H1 (cell line): ENCODE results near the gene COL9A2. TPM values are rescaled to one million over a fixed set of nuclear protein-coding genes. Genes with fewer than 3 reads are reported as not detected.

ENCODE experiments used
- CTCF ChIA-PET: fragments of 300-600 bp; sonication (Branson Sonifier 250); formaldehyde crosslinking; loops from one replicate; lab custom pipeline; 2021; ENCODE audit not compliant: partially characterized antibody; lab: Charles Lee
- POLR2A ChIA-PET: fragments of 300-600 bp; sonication (Branson Sonifier 250); formaldehyde crosslinking; loops from one replicate; lab custom pipeline; 2021; ENCODE audit warnings: inconsistent platforms; ENCODE audit not compliant: partially characterized antibody; lab: Charles Lee
- DNase-seq, 2 experiments: peaks; one replicate each; pipeline versions ENCODE4 v3.0.0 to v3.0.0-alpha.2; 2010 to 2022; ENCODE audit warnings: low spot score in 2 of 2, low read depth in 1 of 2, mixed read lengths in 1 of 2
- FAIRE-seq: peaks from 2 replicates; lab custom pipeline; 2011; peaks lifted over from hg19 to GRCh38; lab: Jason Lieb, UNC
- H2AFZ ChIP-seq: 2 replicates; pipeline ENCODE4 v1.8.1; 2012; ENCODE audit warnings: low read length, inconsistent platforms
- H2AK5ac ChIP-seq: 2 replicates; pipeline ENCODE4 v1.6.1; 2013; ENCODE audit warnings: low read depth, low read length
- H2BK120ac ChIP-seq: replicated peaks from 2 replicates; pipeline ENCODE3; 2013; ENCODE audit warnings: low read depth, low read length, inconsistent platforms
- H2BK12ac ChIP-seq: 2 replicates; pipeline ENCODE4 v1.6.1; 2013; ENCODE audit warnings: low read depth, low read length
- H2BK15ac ChIP-seq: 2 replicates; pipeline ENCODE4 v1.6.1; 2013; ENCODE audit warnings: low read length
- H2BK20ac ChIP-seq: 2 replicates; pipeline ENCODE4 v1.6.1; 2013; ENCODE audit warnings: low read length
- H2BK5ac ChIP-seq: 2 replicates; pipeline ENCODE4 v1.6.1; 2013; ENCODE audit warnings: low read depth, low read length
- H3K14ac ChIP-seq: 2 replicates; pipeline ENCODE4 v1.6.1; 2013; ENCODE audit warnings: inconsistent platforms; ENCODE audit not compliant: insufficient read length
- H3K18ac ChIP-seq: 2 replicates; pipeline ENCODE4 v1.6.1; 2013; ENCODE audit warnings: low read length; ENCODE audit errors: extremely low read depth
- H3K23ac ChIP-seq: 2 replicates; pipeline ENCODE4 v1.6.1; 2013; ENCODE audit warnings: inconsistent platforms; ENCODE audit not compliant: insufficient read length
- H3K23me2 ChIP-seq: 2 replicates; pipeline ENCODE4 v1.6.1; 2013; ENCODE audit warnings: low read depth, low read length
- H3K27ac ChIP-seq: 2 replicates; pipeline ENCODE4 v1.6.1; 2011; ENCODE audit warnings: low read depth, low read length, inconsistent platforms
- H3K27me3 ChIP-seq, 4 experiments: replicated peaks in 1 of 4; 1 replicate in 1 of 4; 2 replicates in 3 of 4; pipeline versions ENCODE4 v1.6.1 to v1.8.1; 2011 to 2013; ENCODE audit warnings: low read length in 3 of 4, mild to moderate bottlenecking in 3 of 4, inconsistent platforms in 2 of 4, mixed read lengths in 2 of 4, moderate library complexity in 1 of 4; ENCODE audit not compliant: control insufficient read depth in 3 of 4, insufficient read depth in 3 of 4; ENCODE audit errors: extremely low read depth in 1 of 4
- H3K36me3 ChIP-seq, 4 experiments: 2 replicates each; pipeline versions ENCODE4 v1.6.1 to v1.8.1; 2011 to 2013; ENCODE audit warnings: mild to moderate bottlenecking in 4 of 4, low read length in 3 of 4, moderate library complexity in 2 of 4, control low read depth in 1 of 4, inconsistent platforms in 1 of 4; ENCODE audit not compliant: insufficient read depth in 4 of 4, control insufficient read depth in 2 of 4
- H3K4ac ChIP-seq: replicated peaks from 2 replicates; pipeline ENCODE3; 2013; ENCODE audit warnings: low read length, low read depth, mixed read lengths, inconsistent platforms; ENCODE audit not compliant: insufficient read length
- H3K4me1 ChIP-seq, 4 experiments: replicated peaks in 1 of 4; 1 replicate in 1 of 4; 2 replicates in 3 of 4; pipeline versions ENCODE4 v1.6.1 to v1.8.1; 2011 to 2013; ENCODE audit warnings: low read length in 3 of 4, inconsistent platforms in 2 of 4, mixed read lengths in 1 of 4; ENCODE audit not compliant: insufficient read depth in 4 of 4, control insufficient read depth in 3 of 4
- H3K4me2 ChIP-seq, 2 experiments: 2 replicates each; pipeline versions ENCODE4 v1.6.1 to v1.8.1; 2011 to 2013; ENCODE audit warnings: low read depth in 2 of 2, low read length in 2 of 2, control low read depth in 1 of 2, inconsistent platforms in 1 of 2, mild to moderate bottlenecking in 1 of 2; ENCODE audit not compliant: insufficient read depth in 1 of 2
- H3K4me3 ChIP-seq, 4 experiments: fragments of 200-600, 300-600 bp in 1 of 4; sonication (generic), shearing (Covaris generic), sonication (Bioruptor Twin) in 1 of 4; 2 replicates each; pipeline versions ENCODE4 v1.5.1 to v1.8.1; 2011 to 2016; ENCODE audit warnings: low read length in 4 of 4, low read depth in 3 of 4, control low read depth in 2 of 4, inconsistent platforms in 2 of 4, mild to moderate bottlenecking in 2 of 4, mixed read lengths in 1 of 4, moderate library complexity in 1 of 4; ENCODE audit not compliant: insufficient read depth in 2 of 4; ENCODE audit errors: extremely low read depth in 1 of 4
- H3K56ac ChIP-seq: replicated peaks from 2 replicates; pipeline ENCODE3; 2013; ENCODE audit warnings: low read depth, mild to moderate bottlenecking, mixed read lengths, low read length, inconsistent platforms; ENCODE audit not compliant: insufficient read length
- H3K79me1 ChIP-seq: 2 replicates; pipeline ENCODE4 v1.6.1; 2013; ENCODE audit warnings: low read depth, low read length, control low read depth
- H3K79me2 ChIP-seq, 2 experiments: 2 replicates each; pipeline versions ENCODE4 v1.6.1 to v1.8.1; 2012 to 2013; ENCODE audit warnings: low read length in 2 of 2, mild to moderate bottlenecking in 2 of 2, inconsistent platforms in 1 of 2; ENCODE audit not compliant: insufficient read depth in 2 of 2, control insufficient read depth in 1 of 2
- H3K9ac ChIP-seq, 4 experiments: replicated peaks in 1 of 4; 1 replicate in 1 of 4; 2 replicates in 3 of 4; pipeline versions ENCODE4 v1.6.1 to v1.8.1; 2011 to 2013; ENCODE audit warnings: low read depth in 3 of 4, low read length in 3 of 4, control low read depth in 2 of 4, mild to moderate bottlenecking in 2 of 4, moderate library complexity in 2 of 4, inconsistent platforms in 1 of 4; ENCODE audit errors: extremely low read depth in 1 of 4
- H3K9me3 ChIP-seq, 2 experiments: 2 replicates each; pipeline versions ENCODE4 v1.6.1 to v1.8.1; 2012 to 2013; ENCODE audit warnings: mild to moderate bottlenecking in 2 of 2, moderate library complexity in 2 of 2, control low read depth in 1 of 2, inconsistent platforms in 1 of 2, low read depth in 1 of 2, low read length in 1 of 2, mixed read lengths in 1 of 2; ENCODE audit not compliant: insufficient read depth in 2 of 2
- H4K20me1 ChIP-seq, 2 experiments: replicated peaks in 1 of 2; 2 replicates each; pipeline versions ENCODE3 to v1.8.1; 2011 to 2013; ENCODE audit warnings: inconsistent platforms in 2 of 2, low read length in 2 of 2, mild to moderate bottlenecking in 1 of 2; ENCODE audit not compliant: insufficient read depth in 2 of 2, control insufficient read depth in 1 of 2
- H4K5ac ChIP-seq: 2 replicates; pipeline ENCODE4 v1.6.1; 2013; ENCODE audit warnings: low read length, low read depth, mixed read lengths, inconsistent platforms; ENCODE audit not compliant: insufficient read length
- H4K8ac ChIP-seq: 2 replicates; pipeline ENCODE4 v1.8.0; 2013; ENCODE audit warnings: mild to moderate bottlenecking, moderate library complexity, low read length, inconsistent platforms; ENCODE audit not compliant: insufficient read depth; ENCODE audit errors: extremely low read depth
- H4K91ac ChIP-seq: replicated peaks from 2 replicates; pipeline ENCODE3; 2013; ENCODE audit warnings: low read length, mixed read lengths, inconsistent platforms; ENCODE audit not compliant: insufficient read length
- BCL11A ChIP-seq, 2 experiments: IDR thresholded peaks; one replicate each; pipeline ENCODE4 v1.6.1; 2011; ENCODE audit warnings: low read depth in 2 of 2, low read length in 2 of 2, mild to moderate bottlenecking in 2 of 2
- CHD1 ChIP-seq: IDR thresholded peaks from 2 replicates; pipeline ENCODE4 v1.6.1; 2012; ENCODE audit warnings: low read depth, low read length, improper control_type of control experiment
- CREB1 ChIP-seq: IDR thresholded peaks from 2 replicates; pipeline ENCODE4 v1.6.1; 2012; ENCODE audit warnings: inconsistent platforms
- JUN ChIP-seq: IDR thresholded peaks from 2 replicates; pipeline ENCODE4 v1.6.1; 2011; ENCODE audit warnings: low read depth, mild to moderate bottlenecking, improper control_type of control experiment, low read length
- NANOG ChIP-seq: IDR thresholded peaks from 2 replicates; pipeline ENCODE4 v1.6.1; 2011; ENCODE audit warnings: low read length, low read depth, mild to moderate bottlenecking, inconsistent platforms; ENCODE audit not compliant: insufficient read depth, poor library complexity, severe bottlenecking
- POLR2A ChIP-seq, 2 experiments: IDR thresholded peaks; 1 replicate in 1 of 2; 2 replicates in 1 of 2; pipeline ENCODE4 v1.6.1; 2011; ENCODE audit warnings: low read depth in 2 of 2, low read length in 2 of 2, mild to moderate bottlenecking in 2 of 2; ENCODE audit errors: control extremely low read depth in 1 of 2
- RNF2 ChIP-seq: fragments of 200-900, 300-1000 bp; sonication (generic); IDR thresholded peaks from 2 replicates; pipeline ENCODE4 v1.7.1; 2016; ENCODE audit warnings: borderline replicate concordance, low read depth, mild to moderate bottlenecking, antibody characterized with exemption, low read length; ENCODE audit not compliant: poor library complexity, severe bottlenecking; ENCODE audit errors: missing control alignments
- SAP30 ChIP-seq: fragments of 300-600 bp; sonication (generic); IDR thresholded peaks from 2 replicates; pipeline ENCODE4 v1.7.1; 2012; ENCODE audit warnings: low read length, moderate library complexity, mild to moderate bottlenecking, inconsistent platforms; ENCODE audit not compliant: insufficient read depth, insufficient replicate concordance
- SIN3A ChIP-seq, 2 experiments: IDR thresholded peaks in 1 of 2; conservative IDR thresholded peaks in 1 of 2; 2 replicates each; pipeline ENCODE4 v1.6.1; 2011 to 2012; ENCODE audit warnings: low read length in 2 of 2, improper control_type of control experiment in 1 of 2, low read depth in 1 of 2, mild to moderate bottlenecking in 1 of 2
- SP1 ChIP-seq: IDR thresholded peaks from 2 replicates; pipeline ENCODE4 v1.6.1; 2011; ENCODE audit warnings: low read depth, low read length
- SUZ12 ChIP-seq: fragments of 200-600 bp; sonication (generic); IDR thresholded peaks from 2 replicates; pipeline ENCODE4 v1.6.1; 2012; ENCODE audit warnings: mild to moderate bottlenecking, inconsistent platforms, low read length, moderate library complexity, mixed read lengths
- ZNF274 ChIP-seq: IDR thresholded peaks from 2 replicates; pipeline ENCODE4 v1.7.0; 2012; ENCODE audit warnings: low read length, borderline replicate concordance; ENCODE audit errors: extremely low read depth
- WGBS, 2 experiments: shearing (Covaris generic) in 1 of 2; methylation state at CpG; one replicate each; pipeline versions ENCODE4 v1.1.6 to v1.1.7; 2013 to 2015; ENCODE audit warnings: low lambda C conversion rate in 2 of 2, mixed read lengths in 2 of 2, inconsistent platforms in 1 of 2, low coverage in 1 of 2, missing lambda C conversion rate in 1 of 2; ENCODE audit not compliant: insufficient replicate concordance in 2 of 2, insufficient coverage in 1 of 2, insufficient read length in 1 of 2; ENCODE audit errors: extremely low coverage in 1 of 2, missing lambda C conversion rate in 1 of 2; 5-methylcytosine and 5-hydroxymethylcytosine counted together
- polyA plus RNA-seq, 7 experiments: library from polyadenylated mRNA; depleted of rRNA in 3 of 7; stranded (reverse) in 5 of 7; unstranded in 2 of 7; fragments of >200 nt in 5 of 7; fragments of 200-250 nt in 2 of 7; gene quantifications; 1 replicate in 5 of 7; 2 replicates in 1 of 7; 4 replicates in 1 of 7; pipeline versions ENCODE4 v1.2.1 to v1.2.3, GENCODE V29; 2011 to 2013; ENCODE audit warnings: missing spikeins in 2 of 7, mixed read lengths in 2 of 7
- total RNA-seq: library from RNA; stranded (reverse); fragmentation: NEBNext Ultra II Directional; extraction: Animal tissue kit (Norgen Biotek cat#: 25700); gene quantifications from 2 replicates; pipeline ENCODE4 v1.2.1, GENCODE V29; 2021

COL9A2 gene
- total and polyA plus RNA-seq, 2 of the 8 experiments (the other 6 are each of a cell fraction or from before 2014, with no cell fraction given): 3.2 to 3.3 TPM

DNA sequence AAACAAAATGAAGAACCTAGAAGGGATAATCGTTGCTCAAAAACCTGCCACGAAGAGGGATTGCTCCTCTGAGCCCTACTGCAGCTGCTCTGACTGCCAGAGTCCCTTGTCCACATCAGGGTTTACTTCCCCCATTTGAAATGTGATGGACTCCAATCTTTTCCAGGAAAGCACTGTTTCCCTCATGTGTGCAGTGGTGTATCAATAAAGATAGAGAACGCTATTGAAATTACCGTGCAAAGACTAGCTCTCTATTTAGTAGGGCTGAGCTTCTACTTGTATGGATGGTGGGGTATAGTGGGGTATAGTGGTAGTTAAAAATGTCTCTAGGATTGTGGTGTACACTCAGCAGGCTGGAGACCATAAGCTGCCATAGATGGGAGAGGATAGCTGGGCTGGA, 65.6 kb downstream of the COL9A2 start:
- Histone ChIP-seq H4K5ac (no peak overlapping the region), H3K23me2 (no peaks in the 10 kb centered on the region), H3K9ac (no peak overlapping the region), H3K79me2 (peaks cover 0 to 3% of the 10 kb centered on the region in 2 experiments; a peak in 2 of 4 replicates), H3K9me3 (no peaks in the 10 kb centered on the region), H3K27ac (no peak overlapping the region), H3K4ac (no peak overlapping the region), H2BK5ac (no peak overlapping the region), H3K23ac (no peak overlapping the region), H4K8ac (no peak overlapping the region), H3K27me3 (no peaks in the 10 kb centered on the region), H2AK5ac (no peak overlapping the region), H2BK120ac (no peak overlapping the region), H3K56ac (no peak overlapping the region), H3K14ac (no peak overlapping the region), H3K18ac (no peak overlapping the region), H3K79me1 (no peaks in the 10 kb centered on the region), H3K4me1 (no peaks in the 10 kb centered on the region), H3K4me3 (no peak overlapping the region), H3K4me2 (no peak overlapping the region), H2AFZ (no peak overlapping the region), H3K36me3 (no peaks in the 10 kb centered on the region), H2BK12ac (no peak overlapping the region), H4K20me1 (peaks cover 0 to 1% of the 10 kb centered on the region in 2 experiments), H4K91ac (no peak overlapping the region), H2BK15ac (no peak overlapping the region), H2BK20ac (no peak overlapping the region)
- DNase-seq (no peak), FAIRE-seq (no peak)
- WGBS, 2 experiments: 99% methylated on average over 4 of the region's 4 CpGs; no CpG with 5 or more reads in 1 of the 2 experiments
- ChIA-PET POLR2A (interaction anchor here (0.7 to 0.9 kb wide), 2 partner anchors 8 to 45 kb away, joined by 3 to 5 read pairs; no protein-coding TSS in a partner anchor), CTCF (interaction anchor here (0.8 kb wide), 1 partner anchor 98 kb away, joined by 3 read pairs; no protein-coding TSS in a partner anchor)
- TF ChIP-seq SP1 (no peak), SUZ12 (no peak), RNF2 (no peak), SAP30 (no peak), SIN3A (conservative IDR thresholded peaks at IDR 0.05 in 1 of 2, IDR thresholded peaks at IDR 0.05 in 1 of 2; ENCODE audit: low read depth in 1 of 2, low read length in 2 of 2) (no peak), CREB1 (no peak), NANOG (no peak), POLR2A (IDR thresholded peaks at IDR 0.05; ENCODE audit: control extremely low read depth in 1 of 2, low read depth in 2 of 2, low read length in 2 of 2) (no peak), ZNF274 (no peak), BCL11A (IDR thresholded peaks at IDR 0.05; ENCODE audit: low read depth in 2 of 2, low read length in 2 of 2) (no peak), JUN (no peak), CHD1 (no peak)
